ENCODE data around the gene MED13L.
"Not testable (repeated sequence)": the region's sequence is repeated elsewhere in the genome, so short reads cannot be mapped to it uniquely, and the experiment has no call there.

MED13L gene

GRCh38 chr12:115998794-115999478, 278.6 kb downstream of the MED13L start:
- DNase-seq = no peak

GRCh38 chr12:115998119-115998633, 279.3 kb downstream of the MED13L start:
- peak; percentile 40 for DNase-seq

- no peak for DNase-seq
Measured at GRCh38 chr12:115993737-115994136, 283.8 kb downstream of the MED13L start.

GRCh38 chr12:115990241-115990640, 287.3 kb downstream of the MED13L start:
- DNase-seq = no peak

- DNase-seq = no peak
Measured at GRCh38 chr12:115988625-115989563, 288.6 kb downstream of the MED13L start.

GRCh38 chr12:115988212-115988611, 289.3 kb downstream of the MED13L start:
- no peak for DNase-seq

GRCh38 chr12:115984616-115985015, 292.9 kb downstream of the MED13L start:
- no peak for DNase-seq

GRCh38 chr12:115983226-115983798, 294.2 kb downstream of the MED13L start:
- no peak for DNase-seq

GRCh38 chr12:115980339-115980738, 297.2 kb downstream of the MED13L start:
- DNase-seq = no peak

GRCh38 chr12:115979851-115980250, 297.6 kb downstream of the MED13L start:
- DNase-seq = no peak

- no peak for DNase-seq
Measured at GRCh38 chr12:115979351-115979750, 298.1 kb downstream of the MED13L start.

- not testable (repeated sequence) for DNase-seq
Measured at GRCh38 chr12:115976829-115977228, 300.7 kb downstream of the MED13L start.

- DNase-seq = no peak
Measured at GRCh38 chr12:115975411-115975810, 302.1 kb downstream of the MED13L start.

- no peak for DNase-seq
Measured at GRCh38 chr12:115973968-115974724, 303.3 kb downstream of the MED13L start.

- no peak for DNase-seq
Measured at GRCh38 chr12:115973066-115973465, 304.4 kb downstream of the MED13L start.

- DNase-seq = no peak
Measured at GRCh38 chr12:115972241-115972640, 305.3 kb downstream of the MED13L start.

GRCh38 chr12:115968211-115968610, 309.3 kb downstream of the MED13L start:
- no peak for DNase-seq

GRCh38 chr12:115966376-115966775, 311.1 kb downstream of the MED13L start:
- no peak for DNase-seq

- DNase-seq = no peak
Measured at GRCh38 chr12:115964626-115965025, 312.9 kb downstream of the MED13L start.

GRCh38 chr12:115964214-115964613, 313.3 kb downstream of the MED13L start:
- DNase-seq = no peak

- no peak for DNase-seq
Measured at GRCh38 chr12:115962216-115962615, 315.3 kb downstream of the MED13L start.

Measured in CD4-positive, alpha-beta T cell treated with Interleukin-4 for 4 hours (primary cell).